ENCODE measurements around the gene VAV2. TPM values are rescaled to one million over a fixed set of nuclear protein-coding genes. Genes with fewer than 3 reads are reported as not detected.
A peak's percentile ranks its signal among the peaks of the same experiment; 100 is the strongest.
"Not testable (repeated sequence)": the region's sequence is repeated elsewhere in the genome, so short reads cannot be mapped to it uniquely, and the experiment has no call there.

Gene VAV2
- total RNA-seq, 2 donors from 2014 or later = 7.0 to 7.3 TPM

DNA sequence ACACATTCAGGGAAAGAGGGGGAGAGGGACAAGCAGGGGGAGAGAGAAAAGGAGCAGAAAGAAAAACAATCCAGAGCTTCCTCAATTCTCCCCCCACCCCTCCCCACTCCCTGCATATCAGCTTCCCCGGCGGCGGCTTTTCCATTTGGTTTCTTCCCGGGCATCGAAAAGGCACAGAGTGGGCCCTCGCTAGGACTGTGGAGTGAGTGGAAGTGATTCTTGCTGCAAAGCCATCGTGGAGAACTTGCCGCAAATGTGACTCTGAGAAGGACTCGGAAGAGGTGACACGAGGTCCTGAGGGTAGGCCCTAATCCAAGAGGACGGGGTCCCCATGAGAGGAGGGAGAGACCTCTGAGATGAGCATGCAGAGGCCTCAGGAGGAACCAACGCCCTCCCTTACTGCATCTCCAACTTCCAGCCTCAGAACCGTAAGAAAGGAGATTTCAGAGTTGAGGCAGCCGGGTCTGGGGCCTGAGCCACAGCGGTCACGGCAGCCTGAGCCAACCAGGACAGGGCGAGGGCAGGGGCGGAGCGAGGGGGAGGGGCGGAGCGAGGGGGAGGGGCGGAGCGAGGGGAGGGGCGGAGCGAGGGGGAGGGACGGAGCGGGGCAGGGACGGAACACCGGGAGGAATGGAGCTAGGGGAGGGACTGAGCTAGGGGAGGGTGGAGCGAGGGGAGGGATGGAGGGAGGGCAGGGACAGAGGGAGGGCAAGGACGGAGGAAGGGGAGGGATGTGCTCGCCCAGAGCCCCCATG lies 232.8 kb downstream of the VAV2 start:
- no peak for ATAC-seq (replicated peaks)
- Mint-ChIP-seq H3K27me3 (peaks cover 2% of the 10 kb centered on the region), H3K9me3 (no peaks in the 10 kb centered on the region), H3K4me1 (no peaks in the 10 kb centered on the region), H3K4me3 (no peak overlapping the region), H3K36me3 (ENCODE audit: low read depth) (no peaks in the 10 kb centered on the region), H3K27ac (no peak overlapping the region)

DNA sequence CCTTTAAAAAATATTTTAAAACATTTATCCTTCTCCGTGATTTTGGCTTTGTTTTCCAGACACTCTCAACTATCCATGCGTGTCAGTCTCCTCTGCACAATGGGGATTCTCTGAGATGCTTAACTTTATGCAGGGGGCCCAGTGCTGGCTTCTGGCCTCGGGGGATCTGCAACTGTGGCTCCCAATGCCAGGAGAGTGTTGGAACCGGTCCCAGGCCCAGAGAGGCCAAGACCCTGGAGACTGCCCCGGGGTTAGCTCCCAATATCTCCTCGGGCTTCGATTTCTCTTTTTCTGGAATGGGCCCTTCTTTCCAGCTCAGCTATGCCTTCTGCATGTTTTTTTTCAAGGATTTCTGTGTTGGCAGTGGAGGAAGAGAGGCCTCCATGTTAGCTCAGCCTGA lies 233.9 kb downstream of the VAV2 start:
- ATAC-seq (replicated peaks) = no peak
- Mint-ChIP-seq H3K4me3 (no peak overlapping the region), H3K4me1 (no peaks in the 10 kb centered on the region), H3K9me3 (no peaks in the 10 kb centered on the region), H3K27me3 (peaks cover 10% of the 10 kb centered on the region), H3K27ac (no peak overlapping the region), H3K36me3 (ENCODE audit: low read depth) (no peaks in the 10 kb centered on the region)

- Mint-ChIP-seq H3K36me3 (ENCODE audit: low read depth) (no peaks in the 10 kb centered on the region), H3K9me3 (no peaks in the 10 kb centered on the region), H3K4me3 (no peak overlapping the region), H3K4me1 (no peaks in the 10 kb centered on the region), H3K27me3 (peaks cover 34% of the 10 kb centered on the region), H3K27ac (no peak overlapping the region)
- no peak for ATAC-seq (replicated peaks)
Observed at GRCh38 chr9:133754688-133755227, 237.4 kb downstream of the VAV2 start.

DNA sequence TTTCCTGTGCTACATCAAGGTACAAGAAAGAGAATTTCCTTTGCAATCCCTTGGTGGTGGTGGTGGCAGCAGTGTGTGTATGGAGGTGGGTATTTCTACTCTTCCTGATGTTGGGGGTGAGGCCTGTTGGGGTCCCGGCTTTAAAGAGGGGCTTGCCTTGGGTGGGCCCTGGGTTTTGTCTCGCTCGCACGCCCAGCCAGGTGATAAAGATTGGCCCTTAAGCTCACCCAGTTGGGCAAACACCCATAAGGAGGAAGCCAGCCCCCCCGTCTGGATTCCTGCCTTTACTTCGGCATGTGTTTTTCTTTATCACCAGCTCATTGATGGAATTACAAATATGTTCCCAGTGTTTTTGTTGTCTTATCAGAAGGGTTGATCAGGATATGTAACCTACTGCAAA lies 237.9 kb downstream of the VAV2 start:
- no peak for ATAC-seq (replicated peaks)
- H3K36me3 Mint-ChIP-seq (ENCODE audit: low read depth) = no peaks in the 10 kb centered on the region
- no peaks in the 10 kb centered on the region for H3K4me1 Mint-ChIP-seq
- H3K27ac Mint-ChIP-seq = no peak overlapping the region
- H3K27me3 Mint-ChIP-seq = peaks cover 36% of the 10 kb centered on the region
- H3K4me3 Mint-ChIP-seq = no peak overlapping the region
- no peaks in the 10 kb centered on the region for H3K9me3 Mint-ChIP-seq

GRCh38 chr9:133752739-133753446 lies 239.2 kb downstream of the VAV2 start:
- Mint-ChIP-seq H3K27ac (no peak overlapping the region), H3K36me3 (ENCODE audit: low read depth) (no peaks in the 10 kb centered on the region), H3K4me3 (no peak overlapping the region), H3K9me3 (no peaks in the 10 kb centered on the region), H3K4me1 (no peaks in the 10 kb centered on the region), H3K27me3 (peaks cover 44% of the 10 kb centered on the region)
- ATAC-seq (replicated peaks) = no peak

DNA sequence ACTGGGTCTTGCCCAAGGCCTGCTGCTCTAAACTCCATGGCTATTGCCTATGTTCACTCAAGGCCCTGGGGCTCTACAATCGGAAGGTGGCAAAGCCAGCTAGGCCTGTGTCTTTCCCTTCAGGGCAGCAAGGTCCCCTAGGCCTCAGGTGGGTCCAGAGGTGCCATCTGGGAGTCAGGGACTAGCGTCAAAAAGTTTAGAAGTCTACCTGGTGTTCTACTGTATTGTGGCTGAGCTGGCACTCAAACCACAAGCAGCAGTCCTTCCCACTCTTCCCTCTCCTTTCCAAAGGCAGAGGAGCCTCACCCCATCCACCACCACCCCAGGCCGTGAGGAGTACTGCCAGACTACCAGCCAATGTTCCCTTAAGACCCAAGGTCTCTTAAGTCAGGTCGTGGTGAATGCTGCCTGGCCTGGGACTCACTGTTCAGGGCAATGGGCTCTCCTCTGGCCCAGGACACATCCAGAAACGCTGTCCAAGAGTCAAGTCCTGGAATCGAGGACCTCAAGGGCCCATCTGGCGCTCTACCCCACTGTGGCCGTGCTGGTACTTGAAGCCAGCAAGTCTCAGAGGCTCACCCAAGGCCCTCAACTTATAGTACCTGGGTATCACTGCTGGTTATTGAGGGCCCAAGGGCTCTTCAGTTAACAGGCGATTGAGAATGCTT lies 241.0 kb downstream of the VAV2 start:
- H3K9me3 Mint-ChIP-seq = no peaks in the 10 kb centered on the region
- peaks cover 51% of the 10 kb centered on the region for H3K27me3 Mint-ChIP-seq

GRCh38 chr9:133747309-133747708 lies 244.8 kb downstream of the VAV2 start:
- no peak for ATAC-seq (replicated peaks)
- H3K4me3 Mint-ChIP-seq = no peak overlapping the region
- H3K27me3 Mint-ChIP-seq = peaks cover 40% of the 10 kb centered on the region
- H3K27ac Mint-ChIP-seq = no peak overlapping the region
- H3K9me3 Mint-ChIP-seq = no peaks in the 10 kb centered on the region
- H3K36me3 Mint-ChIP-seq (ENCODE audit: low read depth) = no peaks in the 10 kb centered on the region
- no peaks in the 10 kb centered on the region for H3K4me1 Mint-ChIP-seq

More for the DNA sequence above, 241.0 kb downstream of the VAV2 start:
- Mint-ChIP-seq H3K4me3 (no peak overlapping the region), H3K27ac (no peak overlapping the region), H3K36me3 (ENCODE audit: low read depth) (no peaks in the 10 kb centered on the region), H3K4me1 (no peaks in the 10 kb centered on the region)
- ATAC-seq (replicated peaks) = no peak

DNA sequence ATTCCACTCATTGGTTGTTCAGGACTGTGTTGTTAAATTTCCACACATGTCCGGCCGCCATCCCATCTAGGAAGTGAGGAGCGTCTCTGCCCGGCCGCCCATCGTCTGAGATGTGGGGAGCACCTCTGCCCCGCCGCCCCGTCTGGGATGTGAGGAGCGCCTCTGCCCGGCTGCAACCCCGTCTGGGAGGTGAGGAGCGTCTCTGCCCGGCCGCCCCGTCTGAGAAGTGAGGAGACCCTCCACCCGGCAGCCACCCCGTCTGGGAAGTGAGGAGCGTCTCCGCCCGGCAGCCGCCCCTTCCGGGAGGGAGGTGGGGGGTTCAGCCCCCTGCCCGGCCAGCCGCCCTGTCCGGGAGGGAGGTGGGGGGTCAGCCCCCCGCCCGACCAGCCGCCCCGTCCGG lies 247.6 kb downstream of the VAV2 start:
- ATAC-seq (replicated peaks); H3K4me3 Mint-ChIP-seq; H3K27ac Mint-ChIP-seq; H3K9me3 Mint-ChIP-seq; H3K4me1 Mint-ChIP-seq; H3K36me3 Mint-ChIP-seq (ENCODE audit: low read depth): not testable (repeated sequence)
- H3K27me3 Mint-ChIP-seq = peaks cover 24% of the 10 kb centered on the region

GRCh38 chr9:133742849-133743444 lies 249.2 kb downstream of the VAV2 start:
- Mint-ChIP-seq H3K36me3 (ENCODE audit: low read depth) (no peaks in the 10 kb centered on the region), H3K9me3 (no peaks in the 10 kb centered on the region), H3K27me3 (peaks cover 15% of the 10 kb centered on the region), H3K4me1 (no peaks in the 10 kb centered on the region), H3K4me3 (no peak overlapping the region), H3K27ac (no peak overlapping the region)
- ATAC-seq (replicated peaks) = peak; percentile 66

- Mint-ChIP-seq H3K4me1 (no peaks in the 10 kb centered on the region), H3K4me3 (no peak overlapping the region), H3K27ac (no peak overlapping the region), H3K36me3 (ENCODE audit: low read depth) (no peaks in the 10 kb centered on the region), H3K27me3 (peaks cover 11% of the 10 kb centered on the region), H3K9me3 (no peaks in the 10 kb centered on the region)
- no peak for ATAC-seq (replicated peaks)
Observed at GRCh38 chr9:133742251-133742650, 249.9 kb downstream of the VAV2 start.

DNA sequence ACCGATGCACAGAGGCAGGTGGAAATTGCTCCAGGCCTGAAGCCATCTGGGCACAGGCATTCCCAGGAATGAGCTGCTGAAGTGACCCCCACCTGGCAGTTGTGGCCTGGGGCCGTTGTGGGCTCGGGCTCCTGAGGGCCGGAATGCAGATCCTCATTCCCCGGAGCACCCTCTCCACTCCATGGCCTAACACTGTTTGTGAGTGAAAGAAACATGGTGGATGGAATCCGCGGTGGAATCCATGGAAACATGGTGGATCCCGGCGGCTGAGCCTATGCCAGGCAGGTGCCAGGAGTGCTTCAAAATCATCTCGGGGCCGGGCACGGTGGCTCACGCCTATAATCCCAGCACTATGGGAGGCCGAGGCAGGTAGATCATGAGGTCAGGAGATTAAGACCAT lies 250.4 kb downstream of the VAV2 start:
- Mint-ChIP-seq H3K4me3 (no peak overlapping the region), H3K4me1 (no peaks in the 10 kb centered on the region), H3K27me3 (peaks cover 8% of the 10 kb centered on the region), H3K27ac (no peak overlapping the region), H3K36me3 (ENCODE audit: low read depth) (no peaks in the 10 kb centered on the region), H3K9me3 (no peaks in the 10 kb centered on the region)
- no peak for ATAC-seq (replicated peaks)

DNA sequence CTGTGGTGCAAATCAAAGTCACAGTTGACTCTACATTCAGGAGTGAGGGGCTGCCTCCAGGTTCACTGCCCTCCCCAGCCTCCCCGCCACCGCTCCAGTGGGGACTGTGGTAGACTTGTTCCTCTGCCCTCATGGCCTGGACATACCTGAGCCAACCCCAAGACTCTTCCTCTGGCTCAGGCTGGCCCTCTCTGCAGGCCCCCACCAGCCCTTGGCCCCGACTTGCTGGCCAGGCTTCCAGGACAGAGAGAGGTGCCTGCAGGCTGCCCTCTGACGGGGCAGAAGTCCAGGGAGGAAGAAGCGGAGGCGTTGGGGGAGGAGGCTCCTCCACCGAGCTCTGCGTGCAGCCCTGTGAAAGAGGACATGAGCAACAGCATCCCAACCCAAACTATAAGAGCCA lies 251.2 kb downstream of the VAV2 start:
- Mint-ChIP-seq H3K36me3 (ENCODE audit: low read depth) (no peaks in the 10 kb centered on the region), H3K4me1 (no peaks in the 10 kb centered on the region), H3K4me3 (no peak overlapping the region), H3K27me3 (peaks cover 8% of the 10 kb centered on the region), H3K9me3 (no peaks in the 10 kb centered on the region), H3K27ac (no peak overlapping the region)
- ATAC-seq (replicated peaks) = no peak

DNA sequence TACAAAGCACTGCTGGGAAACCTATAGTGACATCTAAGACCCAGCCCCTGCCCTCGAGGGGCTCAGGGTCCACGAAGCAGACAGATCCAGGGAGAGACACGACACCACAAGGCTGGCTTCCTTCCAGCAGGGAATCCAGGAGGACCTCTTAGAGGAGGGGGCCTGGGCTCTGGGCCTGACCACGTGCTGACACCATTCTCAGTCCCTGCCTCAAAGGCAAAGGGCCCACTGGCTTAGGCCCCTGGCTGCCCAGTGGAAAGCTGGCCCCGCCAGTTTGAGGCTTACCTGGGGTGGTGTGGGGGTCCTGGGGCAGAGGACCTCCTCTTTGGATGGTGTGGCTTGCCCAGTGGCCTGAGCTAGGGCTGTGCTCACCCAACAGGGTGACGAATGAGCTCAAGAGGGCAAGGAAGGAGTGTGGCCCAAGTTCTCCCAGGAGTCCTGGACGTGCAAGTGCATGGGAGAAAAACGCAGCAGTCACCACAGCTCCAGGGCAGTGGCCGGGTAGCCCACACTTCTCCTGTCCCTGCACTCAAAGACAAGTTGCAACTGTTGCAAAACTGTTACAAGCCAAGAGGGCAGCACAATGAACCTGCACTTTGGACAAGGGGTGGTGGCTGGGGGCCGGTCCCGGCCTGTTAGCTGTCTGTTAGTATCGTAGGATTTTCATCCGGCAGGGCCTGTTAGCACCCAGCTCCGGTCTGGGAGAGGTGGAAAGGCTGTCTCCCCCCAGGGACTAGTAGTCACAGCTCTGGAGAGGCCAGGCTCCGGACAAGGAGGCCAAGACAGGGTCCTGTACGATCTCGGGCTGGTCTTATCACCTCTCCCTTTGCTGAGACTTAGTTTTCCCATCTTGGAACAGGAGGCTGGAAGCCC lies 252.5 kb downstream of the VAV2 start:
- Mint-ChIP-seq H3K36me3 (ENCODE audit: low read depth) (no peaks in the 10 kb centered on the region), H3K9me3 (no peaks in the 10 kb centered on the region), H3K4me1 (no peaks in the 10 kb centered on the region), H3K4me3 (no peak overlapping the region), H3K27me3 (peaks cover 4% of the 10 kb centered on the region), H3K27ac (no peak overlapping the region)
- ATAC-seq (replicated peaks) = no peak
